Spleen (tissue), 7 donors: Measurements from ENCODE around the gene SLC5A2.
A peak's percentile ranks its signal among the peaks of the same experiment; 100 is the strongest.

Source experiments
- POLR2A ChIP-seq, 3 donors: fragments of 450-650 bp; IDR thresholded peaks; one replicate each; pipeline ENCODE4 v1.5.1; 2017; ENCODE audit warnings: antibody characterized with exemption in 3 of 3, mild to moderate bottlenecking in 1 of 3
- POLR2AphosphoS5 ChIP-seq, 3 donors: sonication (generic); formaldehyde crosslinking; IDR thresholded peaks; one replicate each; pipeline ENCODE4 v1.5.1; 2017; ENCODE audit warnings: antibody characterized with exemption in 3 of 3
- TF ChIP-seq, protein P1 (sequence below), 11 experiments: fragments of 200-600 bp in 7 of 11; fragments of 450-650 bp in 4 of 11; sonication (generic) in 4 of 11; IDR thresholded peaks in 8 of 11; conservative IDR thresholded peaks in 3 of 11; 1 replicate in 7 of 11; 2 replicates in 4 of 11; pipeline versions ENCODE4 v1.4.0 to v1.8.0; 2016 to 2021; ENCODE audit warnings: antibody characterized with exemption in 11 of 11, inconsistent platforms in 4 of 11, mild to moderate bottlenecking in 1 of 11
- donor health status: DM: no; HTN: no; CAD: no; lungs with moderate emphysema.
- donor health status: DM: no; HTN: no; CAD: no.
- donor health status: DM: no; HTN: no; CAD: no.

DNA sequence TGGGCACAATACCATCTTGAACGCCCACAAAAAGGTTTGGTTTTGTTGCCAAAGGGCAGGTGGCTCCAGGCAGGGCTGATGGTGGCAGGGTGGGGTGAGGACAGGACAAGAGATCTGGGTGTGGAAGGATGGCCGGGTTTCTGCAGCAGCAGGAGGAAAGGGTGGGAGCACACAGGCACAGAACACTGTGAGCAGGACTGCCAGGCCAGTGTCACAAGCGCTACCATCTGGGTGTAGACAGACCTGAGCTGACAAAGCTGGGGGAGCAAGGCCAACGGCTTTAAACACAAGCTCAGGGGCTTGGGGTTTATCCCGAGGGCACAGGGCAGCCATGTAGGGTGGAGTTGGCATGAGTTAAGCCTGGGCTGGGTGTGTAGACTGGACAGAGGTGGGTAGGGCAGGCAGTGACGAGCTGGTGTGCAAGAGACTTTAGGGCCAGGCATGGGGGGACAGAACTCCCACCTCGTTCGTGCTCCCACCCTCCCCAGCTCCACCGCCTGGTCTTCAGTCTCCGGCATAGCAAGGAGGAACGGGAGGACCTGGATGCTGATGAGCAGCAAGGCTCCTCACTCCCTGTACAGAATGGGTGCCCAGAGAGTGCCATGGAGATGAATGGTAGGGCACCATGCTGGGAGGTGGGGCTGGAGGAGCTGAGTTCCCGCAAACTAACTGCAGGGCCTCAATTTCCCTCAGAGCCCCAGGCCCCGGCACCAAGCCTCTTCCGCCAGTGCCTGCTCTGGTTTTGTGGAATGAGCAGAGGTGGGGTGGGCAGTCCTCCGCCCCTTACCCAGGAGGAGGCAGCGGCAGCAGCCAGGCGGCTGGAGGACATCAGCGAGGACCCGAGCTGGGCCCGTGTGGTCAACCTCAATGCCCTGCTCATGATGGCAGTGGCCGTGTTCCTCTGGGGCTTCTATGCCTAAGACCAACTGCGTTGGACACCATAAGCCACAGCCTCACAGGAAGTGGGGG, 7.0 kb downstream of the SLC5A2 start:
- TF ChIP-seq POLR2A (IDR thresholded peaks at IDR 0.05) (no peak), POLR2AphosphoS5 (IDR thresholded peaks at IDR 0.05) (peak in 1 of 3 donors; percentile 33)
- TF ChIP-seq, protein P1, sequence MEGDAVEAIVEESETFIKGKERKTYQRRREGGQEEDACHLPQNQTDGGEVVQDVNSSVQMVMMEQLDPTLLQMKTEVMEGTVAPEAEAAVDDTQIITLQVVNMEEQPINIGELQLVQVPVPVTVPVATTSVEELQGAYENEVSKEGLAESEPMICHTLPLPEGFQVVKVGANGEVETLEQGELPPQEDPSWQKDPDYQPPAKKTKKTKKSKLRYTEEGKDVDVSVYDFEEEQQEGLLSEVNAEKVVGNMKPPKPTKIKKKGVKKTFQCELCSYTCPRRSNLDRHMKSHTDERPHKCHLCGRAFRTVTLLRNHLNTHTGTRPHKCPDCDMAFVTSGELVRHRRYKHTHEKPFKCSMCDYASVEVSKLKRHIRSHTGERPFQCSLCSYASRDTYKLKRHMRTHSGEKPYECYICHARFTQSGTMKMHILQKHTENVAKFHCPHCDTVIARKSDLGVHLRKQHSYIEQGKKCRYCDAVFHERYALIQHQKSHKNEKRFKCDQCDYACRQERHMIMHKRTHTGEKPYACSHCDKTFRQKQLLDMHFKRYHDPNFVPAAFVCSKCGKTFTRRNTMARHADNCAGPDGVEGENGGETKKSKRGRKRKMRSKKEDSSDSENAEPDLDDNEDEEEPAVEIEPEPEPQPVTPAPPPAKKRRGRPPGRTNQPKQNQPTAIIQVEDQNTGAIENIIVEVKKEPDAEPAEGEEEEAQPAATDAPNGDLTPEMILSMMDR (IDR thresholded peaks at IDR 0.05 in 8 of 11, conservative IDR thresholded peaks at IDR 0.05 in 3 of 11), result no peak
